DOHH2 (cell line): ENCODE data around the gene COL13A1.

ENCODE experiments used
- CTCF ChIP-seq: fragments of 200-600 bp; sonication (generic); IDR thresholded peaks from one replicate; pipeline ENCODE4 v1.5.1; 2014; ENCODE audit warnings: antibody characterized with exemption, mild to moderate bottlenecking, low read depth, low read length; ENCODE audit not compliant: poor library complexity, severe bottlenecking
- EZH2phosphoT487 ChIP-seq: fragments of 200-600 bp; sonication (generic); IDR thresholded peaks from 2 replicates; pipeline ENCODE4 v1.6.1; 2017; ENCODE audit warnings: borderline replicate concordance, mild to moderate bottlenecking, antibody characterized with exemption, low read length, moderate library complexity, mixed read lengths

GRCh38 chr10:69952069-69952800 is 150.5 kb downstream of the COL13A1 start:
- TF ChIP-seq CTCF (no peak), EZH2phosphoT487 (no peak)
